Measurements from ENCODE around the gene ZC3H4. TPM values are rescaled to one million over a fixed set of nuclear protein-coding genes. Genes with fewer than 3 reads are reported as not detected.

The ZC3H4 gene
- total and polyA plus RNA-seq, 9 of the 15 experiments (the other 6 are each of a cell fraction or from before 2014, with no cell fraction given), result 2.2 to 75.6 (median 18.3) TPM

GRCh38 chr19:47120470-47121067, 7.0 kb upstream of the ZC3H4 start (continued):
- TF ChIP-seq, protein P1, sequence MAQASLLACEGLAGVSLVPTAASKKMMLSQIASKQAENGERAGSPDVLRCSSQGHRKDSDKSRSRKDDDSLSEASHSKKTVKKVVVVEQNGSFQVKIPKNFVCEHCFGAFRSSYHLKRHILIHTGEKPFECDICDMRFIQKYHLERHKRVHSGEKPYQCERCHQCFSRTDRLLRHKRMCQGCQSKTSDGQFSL (CRISPR knock-in tag; IDR thresholded peaks at IDR 0.05), result no peak
- TF ChIP-seq, protein P1 (tag; IDR thresholded peaks at IDR 0.05), result 0 out of 4 replicates have a peak, but pooled peaks of 1 of the 2 experiments have one; percentile 22
- TF ChIP-seq CAMTA2 (CRISPR knock-in tag; conservative IDR thresholded peaks at IDR 0.05) (no peak), MTA1 (IDR thresholded peaks at IDR 0.05; ENCODE audit: borderline replicate concordance) (no peak), PCBP2 (IDR thresholded peaks at IDR 0.05; ENCODE audit: low read depth, low read length, poor library complexity, severe bottlenecking) (no peak), PKNOX1 (IDR thresholded peaks at IDR 0.05) (no peak)
- TF ChIP-seq, protein P2, sequence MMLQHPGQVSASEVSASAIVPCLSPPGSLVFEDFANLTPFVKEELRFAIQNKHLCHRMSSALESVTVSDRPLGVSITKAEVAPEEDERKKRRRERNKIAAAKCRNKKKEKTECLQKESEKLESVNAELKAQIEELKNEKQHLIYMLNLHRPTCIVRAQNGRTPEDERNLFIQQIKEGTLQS (IDR thresholded peaks at IDR 0.05), result peak; percentile 53
- TF ChIP-seq, protein P2 (CRISPR knock-in tag; conservative IDR thresholded peaks at IDR 0.05), result no peak
